GM18868 (cell line): ENCODE data around the gene ARID3A.

Source experiments
- ATAC-seq: cut with Tn5 transposase; IDR thresholded peaks from one replicate; pipeline ENCODE4 v1.9.1; 2021; ENCODE audit warnings: mild to moderate bottlenecking, moderate library complexity; ENCODE audit not compliant: unreplicated experiment

The ARID3A gene

DNA sequence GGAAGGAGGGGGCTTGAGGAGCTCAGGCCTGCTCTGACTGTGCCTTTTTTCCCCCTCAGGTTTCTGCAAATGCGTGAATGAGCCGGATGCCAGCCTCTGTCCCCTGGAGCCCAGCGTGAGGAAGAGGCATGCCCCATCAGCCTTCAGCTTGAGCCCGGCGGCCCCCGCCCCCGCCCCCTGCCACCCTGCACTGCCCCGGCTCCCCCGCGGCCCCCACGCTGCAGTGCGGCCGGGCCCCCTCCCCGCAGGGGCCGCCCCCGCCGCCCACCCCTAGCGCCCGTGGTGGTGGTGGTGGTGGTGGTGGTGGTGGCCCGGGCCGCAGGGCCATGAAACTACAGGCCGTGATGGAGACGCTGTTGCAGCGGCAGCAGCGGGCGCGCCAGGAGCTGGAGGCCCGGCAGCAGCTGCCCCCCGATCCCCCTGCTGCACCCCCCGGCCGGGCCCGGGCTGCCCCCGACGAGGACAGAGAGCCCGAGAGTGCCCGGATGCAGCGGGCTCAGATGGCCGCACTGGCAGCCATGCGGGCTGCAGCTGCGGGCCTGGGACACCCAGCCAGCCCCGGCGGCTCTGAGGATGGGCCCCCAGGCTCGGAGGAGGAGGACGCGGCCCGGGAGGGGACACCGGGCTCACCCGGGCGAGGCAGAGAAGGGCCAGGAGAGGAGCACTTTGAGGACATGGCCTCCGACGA lies 3.5 kb downstream of the ARID3A start:
- ATAC-seq = no peak

GRCh38 chr19:929891-930258 lies 4.0 kb downstream of the ARID3A start:
- no peak for ATAC-seq

GRCh38 chr19:931860-932647 lies 6.2 kb downstream of the ARID3A start:
- ATAC-seq = no peak

GRCh38 chr19:932648-933552 lies 7.1 kb downstream of the ARID3A start:
- no peak for ATAC-seq

- no peak for ATAC-seq
Measured at GRCh38 chr19:933553-933882, 7.7 kb downstream of the ARID3A start.

DNA sequence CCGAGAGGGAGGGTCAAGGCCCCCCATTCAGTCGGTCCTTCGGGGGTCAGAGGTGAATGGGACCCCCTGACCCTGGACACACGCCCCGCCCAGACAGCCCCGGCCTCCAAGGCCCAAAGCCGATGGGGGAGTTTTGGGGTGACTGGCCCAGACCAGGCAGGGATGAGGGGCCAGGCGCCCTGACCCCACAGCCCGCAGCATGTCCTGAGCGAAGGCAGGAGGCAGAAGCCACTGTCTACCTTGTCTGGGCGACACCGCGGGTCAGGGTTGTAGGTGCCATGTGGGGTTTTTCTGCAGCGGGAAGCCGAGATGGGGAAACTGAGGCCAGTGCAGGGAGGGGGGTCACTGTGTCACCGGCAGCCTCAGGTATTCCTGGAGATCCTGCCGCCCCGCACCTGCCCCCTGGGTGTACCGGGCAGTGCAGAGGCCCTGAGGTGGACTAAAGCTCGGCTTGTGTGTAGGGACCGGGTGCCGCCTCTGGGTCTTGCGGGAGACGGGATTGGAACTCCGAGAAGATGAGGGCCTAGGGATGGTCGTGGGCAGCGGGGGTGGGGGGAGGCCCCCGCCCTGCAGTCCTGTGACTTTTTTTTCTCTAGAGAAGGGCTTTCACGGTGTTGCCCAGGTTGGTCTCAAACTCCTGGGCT lies 8.5 kb downstream of the ARID3A start:
- no peak for ATAC-seq

- ATAC-seq = no peak
Measured at GRCh38 chr19:934865-935479, 9.1 kb downstream of the ARID3A start.

- no peak for ATAC-seq
Measured at GRCh38 chr19:936175-936546, 10.3 kb downstream of the ARID3A start.

GRCh38 chr19:937259-937694 lies 11.4 kb downstream of the ARID3A start:
- no peak for ATAC-seq

GRCh38 chr19:938233-938923 lies 12.5 kb downstream of the ARID3A start:
- ATAC-seq = no peak

GRCh38 chr19:939439-939838 lies 13.6 kb downstream of the ARID3A start:
- no peak for ATAC-seq

GRCh38 chr19:939922-940321 lies 14.1 kb downstream of the ARID3A start:
- no peak for ATAC-seq

- ATAC-seq = peak; percentile 54
Measured at GRCh38 chr19:940591-941291, 14.9 kb downstream of the ARID3A start.

DNA sequence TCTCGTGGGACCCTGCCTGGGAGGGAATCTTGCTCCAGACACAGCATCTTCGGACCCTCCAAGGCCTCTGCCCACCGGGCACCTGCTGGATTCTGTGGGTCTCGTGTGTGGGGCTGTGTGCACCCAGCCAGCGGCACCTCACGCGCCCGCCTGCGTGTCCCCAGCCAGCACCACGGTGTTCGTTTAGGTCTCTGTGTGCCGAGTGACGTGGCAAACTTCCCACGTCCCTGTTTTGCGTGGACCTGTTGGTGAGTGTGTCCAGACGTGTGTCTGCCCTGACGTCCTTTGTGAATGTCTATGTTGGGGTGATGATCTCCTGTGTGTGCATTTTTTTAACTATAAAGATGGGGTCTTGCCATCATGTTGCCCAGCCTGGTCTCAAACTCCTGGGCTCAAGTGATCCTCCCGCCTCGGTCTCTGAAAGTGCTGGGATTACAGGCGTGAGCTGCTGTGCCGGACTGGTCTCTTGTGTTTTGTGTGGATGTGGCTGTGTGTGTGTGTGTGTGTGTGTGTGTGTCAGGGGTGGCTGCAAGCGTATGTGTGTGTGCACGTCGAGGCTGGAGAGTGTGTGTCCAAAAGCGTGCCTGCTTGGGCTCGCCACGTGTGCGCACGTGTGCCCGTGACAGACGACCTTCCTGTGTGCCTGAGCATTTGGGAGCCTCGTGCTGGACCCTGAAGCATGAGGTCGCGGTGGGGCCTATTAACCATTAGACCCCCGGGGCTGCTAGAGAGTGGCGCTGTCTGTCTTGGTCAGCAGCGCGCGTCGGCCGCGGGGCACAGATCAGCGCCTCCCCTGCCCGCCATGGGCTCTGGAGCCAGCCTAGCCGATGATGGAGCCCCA lies 15.7 kb downstream of the ARID3A start:
- ATAC-seq = no peak

DNA sequence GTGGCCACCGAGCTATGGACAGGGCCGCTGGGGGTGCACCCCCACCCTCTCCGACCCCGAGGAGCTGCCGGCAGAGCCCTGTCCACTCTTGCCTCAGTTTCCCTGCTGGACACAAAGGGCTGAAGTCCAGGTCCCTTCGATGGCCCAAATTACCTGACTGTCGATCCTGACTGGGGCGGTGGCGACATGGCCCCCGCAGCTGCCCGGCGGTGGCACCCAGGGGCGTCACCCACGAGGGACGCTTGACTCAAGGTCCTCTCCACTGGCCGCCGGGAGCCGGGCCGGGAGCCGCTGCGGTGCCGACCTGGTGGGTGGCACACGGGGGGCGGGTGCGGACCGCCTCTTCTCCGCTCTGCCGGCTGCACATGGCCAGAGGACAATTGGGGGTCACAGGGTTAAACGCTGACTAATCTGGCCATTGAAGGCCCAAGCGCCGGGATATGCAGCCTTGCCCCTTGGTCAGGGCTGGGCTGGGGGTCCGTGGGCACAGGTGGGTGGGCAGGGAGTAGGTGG lies 16.4 kb downstream of the ARID3A start:
- ATAC-seq = no peak

DNA sequence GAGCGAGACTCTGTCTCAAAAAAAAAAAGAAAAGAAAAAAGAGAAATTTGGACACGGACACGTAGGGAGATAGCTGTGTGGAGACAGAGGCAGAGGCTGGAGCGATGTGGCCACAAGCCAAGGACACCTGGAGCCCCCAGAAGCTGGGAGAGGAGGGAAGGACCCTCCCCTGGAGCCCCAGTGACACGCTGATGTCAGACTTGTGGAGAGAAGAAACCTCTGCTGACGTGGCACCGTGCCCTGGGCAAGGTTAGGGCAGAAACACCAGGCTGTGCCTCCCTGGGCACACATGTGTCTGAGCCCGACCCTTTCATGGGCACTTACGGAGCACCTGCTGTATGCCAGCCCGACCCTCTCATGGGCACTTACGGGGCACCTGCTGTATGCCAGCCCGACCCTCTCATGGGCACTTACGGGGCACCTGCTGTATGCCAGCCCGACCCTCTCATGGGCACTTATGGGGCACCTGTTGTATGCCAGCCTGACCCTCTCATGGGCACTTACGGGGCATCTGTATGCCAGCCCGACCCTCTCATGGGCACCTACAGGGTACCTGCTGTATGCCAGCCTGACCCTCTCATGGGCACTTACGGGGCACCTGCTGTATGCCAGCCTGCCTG lies 17.8 kb downstream of the ARID3A start:
- ATAC-seq = no peak

DNA sequence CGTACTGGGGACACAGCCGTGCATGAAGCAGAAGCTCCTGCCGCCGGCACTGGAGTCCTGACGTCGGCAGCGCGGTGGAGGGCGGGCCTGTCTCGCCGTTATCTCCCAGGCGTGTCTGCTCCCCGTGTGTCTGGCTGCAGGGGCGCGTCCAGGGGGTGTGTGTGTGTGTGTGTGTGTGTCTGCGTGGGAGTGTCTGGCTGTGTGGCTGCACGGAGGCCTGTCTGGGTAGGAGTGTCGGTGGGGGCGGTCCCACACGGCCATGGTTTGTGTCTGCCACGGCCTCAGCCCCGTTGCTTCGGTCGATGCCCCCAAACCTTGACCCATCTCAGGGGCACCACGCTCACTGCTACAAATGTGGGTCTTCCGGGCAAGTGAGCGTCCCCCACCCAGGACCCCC lies 18.3 kb downstream of the ARID3A start:
- ATAC-seq = no peak

GRCh38 chr19:944663-945241 lies 18.9 kb downstream of the ARID3A start:
- ATAC-seq = no peak
